Testis (tissue), 3 donors: ENCODE results near the gene CAPN7. TPM values are rescaled to one million over a fixed set of nuclear protein-coding genes. Genes with fewer than 3 reads are reported as not detected.

ENCODE experiments used
- DNase-seq: peaks from one replicate; pipeline ENCODE4 v3.0.0-alpha.2; 2019
- H3K27ac ChIP-seq, 2 donors: fragments of 200-600 bp; sonication (generic); one replicate each; pipeline ENCODE4 v1.5.1; 2019
- H3K27me3 ChIP-seq: fragments of 200-600 bp; sonication (generic); one replicate; pipeline ENCODE4 v1.5.1; 2019
- H3K36me3 ChIP-seq: fragments of 200-600 bp; sonication (generic); one replicate; pipeline ENCODE4 v1.5.1; 2017; ENCODE audit warnings: low read depth; ENCODE audit errors: missing control alignments
- H3K4me1 ChIP-seq: fragments of 200-600 bp; sonication (generic); one replicate; pipeline ENCODE4 v1.5.1; 2019
- H3K4me3 ChIP-seq, 2 donors: fragments of 200-600 bp; sonication (generic); one replicate each; pipeline ENCODE4 v1.5.1; 2017 to 2019
- H3K9me3 ChIP-seq: fragments of 200-600 bp; sonication (generic); one replicate; pipeline ENCODE4 v1.5.1; 2017
- POLR2A ChIP-seq: fragments of 450-650 bp; IDR thresholded peaks from one replicate; pipeline ENCODE4 v1.6.1; 2017; ENCODE audit warnings: antibody characterized with exemption, mild to moderate bottlenecking, moderate library complexity
- WGBS, 2 donors: methylation state at CpG; one replicate each; pipeline ENCODE4 v1.1.5; 2018; 5-methylcytosine and 5-hydroxymethylcytosine counted together
- intact Hi-C: fragments of 100-400 bp; cut with DNase I; formaldehyde crosslinking; loops from one replicate; pipeline ENCODE4 v1.15.1; 2023; ENCODE audit warnings: low total_unique reads
- polyA plus RNA-seq: library from polyadenylated mRNA; stranded (reverse); fragments of 350-450 nt; fragmentation: Illumina TruSeq; extraction: RNeasy Lipid Tissue Mini Kit (QIAGEN cat#74804); gene quantifications from one replicate; pipeline ENCODE4 v1.2.3, GENCODE V29; 2014; ENCODE audit warnings: low read depth, low replicate concordance; ENCODE audit not compliant: insufficient read depth
- total RNA-seq, 2 donors: library from RNA; depleted of rRNA; stranded (reverse); fragments of >200 nt; gene quantifications; one replicate each; pipeline ENCODE4 v1.2.3, GENCODE V29; 2016
- TF ChIP-seq, protein P1 (sequence below), 3 experiments: fragments of 450-650 bp in 2 of 3; fragments of 200-600 bp in 1 of 3; sonication (generic) in 1 of 3; IDR thresholded peaks; one replicate each; pipeline ENCODE4 v1.5.1; 2016 to 2019; ENCODE audit warnings: antibody characterized with exemption in 3 of 3, mild to moderate bottlenecking in 2 of 3, moderate library complexity in 1 of 3

CAPN7 gene
- total and polyA plus RNA-seq, 3 donors from 2014 or later = 31.0 to 94.7 (median 79.3) TPM

GRCh38 chr3:15289661-15290060 lies 83.6 kb downstream of the CAPN7 start:
- no peak for DNase-seq
- no peak overlapping the region for H3K4me3 ChIP-seq
- H3K36me3 ChIP-seq = no peaks in the 10 kb centered on the region
- H3K27ac ChIP-seq = peak overlapping the region in 1 of 2 donors; percentile 43
- 61 to 73% methylated on average over 1 of the region's 1 CpG for WGBS, 2 donors
- H3K27me3 ChIP-seq = no peaks in the 10 kb centered on the region
- peaks cover 60% of the 10 kb centered on the region for H3K4me1 ChIP-seq
- H3K9me3 ChIP-seq = no peaks in the 10 kb centered on the region
- TF ChIP-seq, protein P1, sequence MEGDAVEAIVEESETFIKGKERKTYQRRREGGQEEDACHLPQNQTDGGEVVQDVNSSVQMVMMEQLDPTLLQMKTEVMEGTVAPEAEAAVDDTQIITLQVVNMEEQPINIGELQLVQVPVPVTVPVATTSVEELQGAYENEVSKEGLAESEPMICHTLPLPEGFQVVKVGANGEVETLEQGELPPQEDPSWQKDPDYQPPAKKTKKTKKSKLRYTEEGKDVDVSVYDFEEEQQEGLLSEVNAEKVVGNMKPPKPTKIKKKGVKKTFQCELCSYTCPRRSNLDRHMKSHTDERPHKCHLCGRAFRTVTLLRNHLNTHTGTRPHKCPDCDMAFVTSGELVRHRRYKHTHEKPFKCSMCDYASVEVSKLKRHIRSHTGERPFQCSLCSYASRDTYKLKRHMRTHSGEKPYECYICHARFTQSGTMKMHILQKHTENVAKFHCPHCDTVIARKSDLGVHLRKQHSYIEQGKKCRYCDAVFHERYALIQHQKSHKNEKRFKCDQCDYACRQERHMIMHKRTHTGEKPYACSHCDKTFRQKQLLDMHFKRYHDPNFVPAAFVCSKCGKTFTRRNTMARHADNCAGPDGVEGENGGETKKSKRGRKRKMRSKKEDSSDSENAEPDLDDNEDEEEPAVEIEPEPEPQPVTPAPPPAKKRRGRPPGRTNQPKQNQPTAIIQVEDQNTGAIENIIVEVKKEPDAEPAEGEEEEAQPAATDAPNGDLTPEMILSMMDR (IDR thresholded peaks at IDR 0.05) = no peak
- TF ChIP-seq POLR2A = no peak
- intact Hi-C loops = no loop called here

- DNase-seq = no peak
- intact Hi-C loops = no loop called here
- no peak for TF ChIP-seq POLR2A
- TF ChIP-seq, protein P1 (IDR thresholded peaks at IDR 0.05) = no peak
- WGBS, 2 donors = 75 to 86% methylated on average over 3 of the region's 3 CpGs
- H3K9me3 ChIP-seq = no peaks in the 10 kb centered on the region
- H3K4me1 ChIP-seq = peaks cover 56% of the 10 kb centered on the region
- peak overlapping the region; percentile 39 to 61 for H3K27ac ChIP-seq
- H3K36me3 ChIP-seq = no peaks in the 10 kb centered on the region
- no peak overlapping the region for H3K4me3 ChIP-seq
- H3K27me3 ChIP-seq = no peaks in the 10 kb centered on the region
These were observed 84.7 kb downstream of the CAPN7 start for GRCh38 chr3:15290736-15291135.

DNA sequence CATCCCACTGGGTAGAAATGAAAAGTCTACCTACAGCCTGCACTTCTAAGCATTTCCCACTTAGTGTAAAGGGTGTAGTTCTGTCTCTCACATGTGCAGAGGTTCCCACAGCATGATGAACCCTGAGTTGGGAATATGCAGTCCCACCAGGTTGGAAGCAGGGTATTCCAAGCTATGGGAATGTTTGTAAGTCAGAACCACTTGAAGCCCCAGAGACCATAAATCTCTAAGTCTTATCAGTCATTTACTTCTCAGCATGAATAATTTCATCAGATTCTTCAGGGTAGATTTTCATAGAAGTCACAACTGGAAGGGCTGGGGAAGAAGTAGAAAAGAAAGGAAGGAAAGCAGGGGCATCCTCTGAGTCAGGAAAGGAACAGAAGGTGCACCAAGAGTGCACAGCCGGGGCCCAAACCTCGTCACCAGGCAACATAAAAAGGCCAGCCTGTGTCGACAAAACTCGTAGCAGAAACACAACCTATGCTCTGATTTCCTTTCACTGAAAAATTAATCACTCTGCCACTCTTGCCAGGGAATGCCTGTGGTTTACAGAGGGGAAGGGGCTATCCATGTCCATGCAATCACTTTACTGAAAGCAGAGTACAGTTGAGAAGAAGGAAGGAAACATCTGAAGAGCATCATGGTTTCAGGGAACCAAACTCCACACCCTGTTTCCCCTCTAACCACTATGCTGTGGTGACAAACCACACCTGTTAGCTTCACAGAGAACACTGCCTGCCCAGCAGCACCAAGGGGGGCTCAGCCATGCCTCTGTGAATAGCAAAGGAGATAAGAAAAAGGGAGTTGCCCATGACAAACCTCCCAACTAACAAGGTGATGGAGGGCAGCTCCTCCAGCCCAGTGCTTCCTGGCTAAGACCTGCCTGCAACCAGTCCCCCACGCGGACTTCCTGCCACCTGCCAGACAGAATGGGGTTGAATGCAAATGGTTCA lies 85.8 kb downstream of the CAPN7 start:
- TF ChIP-seq POLR2A = no peak
- TF ChIP-seq, protein P1 (IDR thresholded peaks at IDR 0.05) = no peak
- H3K36me3 ChIP-seq = no peaks in the 10 kb centered on the region
- peaks cover 48% of the 10 kb centered on the region for H3K4me1 ChIP-seq
- H3K4me3 ChIP-seq = no peak overlapping the region
- H3K27ac ChIP-seq = peak overlapping the region; percentile 39 to 75
- no peaks in the 10 kb centered on the region for H3K27me3 ChIP-seq
- intact Hi-C loops = no loop called here
- no peak for DNase-seq
- WGBS, 2 donors = 61 to 66% methylated on average over 6 of the region's 6 CpGs
- no peaks in the 10 kb centered on the region for H3K9me3 ChIP-seq

DNA sequence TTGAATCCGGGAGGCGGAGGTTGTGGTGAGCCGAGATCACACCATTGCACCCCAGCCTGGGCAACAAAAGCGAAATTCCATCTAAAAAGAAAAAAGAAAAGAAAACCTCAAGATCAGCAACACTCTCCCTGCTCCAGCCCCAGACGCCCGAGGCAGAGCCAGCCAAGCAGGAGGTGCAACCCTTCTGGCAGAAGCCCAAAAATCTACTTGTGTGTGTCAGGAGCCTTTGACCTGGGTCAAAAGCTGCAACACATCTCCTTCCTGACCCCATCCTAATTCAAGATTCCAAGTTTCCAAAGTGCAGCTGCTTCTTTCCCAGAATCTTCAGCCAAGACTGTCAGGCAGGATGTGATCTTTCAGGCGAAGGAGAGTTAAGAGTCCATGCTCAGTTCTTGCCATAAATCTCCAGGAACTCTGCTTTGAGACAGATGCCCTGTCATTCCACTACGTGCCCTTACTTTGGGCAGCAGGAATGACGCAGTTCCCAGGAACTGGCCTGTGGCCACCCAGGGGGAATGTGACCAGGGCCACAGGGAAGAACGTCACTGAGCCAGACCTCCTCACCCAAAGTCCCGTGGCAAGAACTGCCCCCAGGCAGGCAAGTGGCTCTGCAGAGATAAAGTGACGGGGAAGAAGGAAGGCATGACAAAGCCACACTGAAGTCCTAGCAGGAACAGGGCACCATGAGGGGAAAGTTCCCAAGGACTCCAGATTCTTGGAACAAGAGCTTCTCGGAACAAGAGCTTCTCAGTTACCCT lies 86.9 kb downstream of the CAPN7 start:
- Histone ChIP-seq H3K4me1 (peaks cover 38% of the 10 kb centered on the region), H3K4me3 (no peak overlapping the region), H3K27me3 (no peaks in the 10 kb centered on the region), H3K9me3 (no peaks in the 10 kb centered on the region), H3K27ac (peak overlapping the region; percentile 39 to 75), H3K36me3 (no peaks in the 10 kb centered on the region)
- DNase-seq = peak; percentile 83
- TF ChIP-seq POLR2A = no peak
- TF ChIP-seq, protein P1 (IDR thresholded peaks at IDR 0.05) = no peak
- intact Hi-C loops = no loop called here
- 40 to 49% methylated on average over 13 of the region's 13 CpGs for WGBS, 2 donors
